Measurements from ENCODE around the gene TMEM108.

The TMEM108 gene

GRCh38 chr3:133121450-133121849 lies 83.3 kb downstream of the TMEM108 start:
- DNase-seq: no peak

GRCh38 chr3:133123636-133124035 lies 85.4 kb downstream of the TMEM108 start:
- no peak for DNase-seq

GRCh38 chr3:133124511-133124910 lies 86.3 kb downstream of the TMEM108 start:
- DNase-seq: no peak

- no peak for DNase-seq
Measured at GRCh38 chr3:133125171-133125570, 87.0 kb downstream of the TMEM108 start.

- no peak for DNase-seq
Measured at GRCh38 chr3:133125802-133126201, 87.6 kb downstream of the TMEM108 start.

- DNase-seq: no peak
Measured at GRCh38 chr3:133127381-133127780, 89.2 kb downstream of the TMEM108 start.

- no peak for DNase-seq
Measured at GRCh38 chr3:133130168-133130567, 92.0 kb downstream of the TMEM108 start.

- DNase-seq: no peak
Measured at GRCh38 chr3:133135306-133135705, 97.1 kb downstream of the TMEM108 start.

- no peak for DNase-seq
Measured at GRCh38 chr3:133136114-133137041, 98.2 kb downstream of the TMEM108 start.

- no peak for DNase-seq
Measured at GRCh38 chr3:133137042-133137996, 99.1 kb downstream of the TMEM108 start.

- DNase-seq: no peak
Measured at GRCh38 chr3:133138017-133138416, 99.8 kb downstream of the TMEM108 start.

GRCh38 chr3:133152056-133152455 lies 113.9 kb downstream of the TMEM108 start:
- no peak for DNase-seq

- no peak for DNase-seq
Measured at GRCh38 chr3:133152681-133153220, 114.6 kb downstream of the TMEM108 start.

- no peak for DNase-seq
Measured at GRCh38 chr3:133153382-133153781, 115.2 kb downstream of the TMEM108 start.

GRCh38 chr3:133157716-133158115 lies 119.5 kb downstream of the TMEM108 start:
- DNase-seq: no peak

GRCh38 chr3:133158686-133159085 lies 120.5 kb downstream of the TMEM108 start:
- no peak for DNase-seq

GRCh38 chr3:133159498-133160475 lies 121.6 kb downstream of the TMEM108 start:
- no peak for DNase-seq

- no peak for DNase-seq
Measured at GRCh38 chr3:133161656-133162055, 123.5 kb downstream of the TMEM108 start.

GRCh38 chr3:133162265-133162664 lies 124.1 kb downstream of the TMEM108 start:
- no peak for DNase-seq

- DNase-seq: no peak
Measured at GRCh38 chr3:133162670-133163305, 124.6 kb downstream of the TMEM108 start.

- DNase-seq: no peak
Measured at GRCh38 chr3:133167340-133168024, 129.3 kb downstream of the TMEM108 start.
